ENCODE data around the gene CACNA1C.

DNA sequence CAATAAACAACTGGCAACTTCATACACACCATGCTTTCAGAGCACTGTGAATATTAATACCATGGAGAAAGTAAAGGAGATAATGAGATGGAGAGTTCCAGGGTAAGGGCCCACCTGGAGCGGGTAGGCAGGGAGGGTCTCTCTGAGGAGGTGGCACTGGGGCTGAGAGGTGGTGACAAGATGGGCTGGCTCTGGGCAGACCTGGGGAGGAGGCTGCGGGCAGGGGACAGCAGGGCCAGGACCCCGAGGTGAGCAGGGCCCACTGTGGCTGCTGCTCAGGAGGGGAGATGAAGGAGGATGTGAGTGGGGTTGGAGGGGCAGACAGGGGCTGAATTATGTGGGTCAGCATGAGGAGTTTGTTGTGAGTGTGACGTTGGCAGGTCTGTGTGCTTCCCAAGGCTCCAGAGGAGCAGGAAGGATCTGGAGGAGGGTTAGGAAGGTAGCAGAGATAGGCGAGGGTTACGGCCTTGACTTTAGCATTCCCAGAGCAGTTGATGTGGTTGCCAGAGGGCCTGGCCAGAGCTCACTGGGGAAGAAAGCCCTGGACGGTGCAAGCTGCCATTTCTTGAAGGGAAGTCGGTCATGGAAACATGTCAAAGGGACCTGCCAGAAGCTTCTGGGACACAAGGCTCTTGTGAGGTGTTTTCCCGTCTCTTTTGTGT, 88.2 kb downstream of the CACNA1C start:
- TF ChIP-seq, protein P1, sequence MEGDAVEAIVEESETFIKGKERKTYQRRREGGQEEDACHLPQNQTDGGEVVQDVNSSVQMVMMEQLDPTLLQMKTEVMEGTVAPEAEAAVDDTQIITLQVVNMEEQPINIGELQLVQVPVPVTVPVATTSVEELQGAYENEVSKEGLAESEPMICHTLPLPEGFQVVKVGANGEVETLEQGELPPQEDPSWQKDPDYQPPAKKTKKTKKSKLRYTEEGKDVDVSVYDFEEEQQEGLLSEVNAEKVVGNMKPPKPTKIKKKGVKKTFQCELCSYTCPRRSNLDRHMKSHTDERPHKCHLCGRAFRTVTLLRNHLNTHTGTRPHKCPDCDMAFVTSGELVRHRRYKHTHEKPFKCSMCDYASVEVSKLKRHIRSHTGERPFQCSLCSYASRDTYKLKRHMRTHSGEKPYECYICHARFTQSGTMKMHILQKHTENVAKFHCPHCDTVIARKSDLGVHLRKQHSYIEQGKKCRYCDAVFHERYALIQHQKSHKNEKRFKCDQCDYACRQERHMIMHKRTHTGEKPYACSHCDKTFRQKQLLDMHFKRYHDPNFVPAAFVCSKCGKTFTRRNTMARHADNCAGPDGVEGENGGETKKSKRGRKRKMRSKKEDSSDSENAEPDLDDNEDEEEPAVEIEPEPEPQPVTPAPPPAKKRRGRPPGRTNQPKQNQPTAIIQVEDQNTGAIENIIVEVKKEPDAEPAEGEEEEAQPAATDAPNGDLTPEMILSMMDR (IDR thresholded peaks at IDR 0.05), result no peak
- no peak for TF ChIP-seq POLR2A (IDR thresholded peaks at IDR 0.05)
